Prostate gland (tissue), 2 donors: ENCODE data around the gene WDR5. TPM values are rescaled to one million over a fixed set of nuclear protein-coding genes. Genes with fewer than 3 reads are reported as not detected.

Experiments used
- DNase-seq: peaks from one replicate; pipeline ENCODE4 v3.0.0-alpha.2; 2019; ENCODE audit warnings: low spot score
- H3K27ac ChIP-seq, 2 donors: fragments of 200-600 bp; sonication (generic); 2 replicates each; pipeline ENCODE4 v1.5.1; 2017 to 2019
- H3K27me3 ChIP-seq: fragments of 200-600 bp; sonication (generic); replicated peaks from 2 replicates; pipeline ENCODE4 v1.5.1; 2019; ENCODE audit not compliant: insufficient read depth
- H3K36me3 ChIP-seq, 2 donors: fragments of 200-600 bp; sonication (generic); 1 replicate in 1 of 2; 2 replicates in 1 of 2; pipeline versions ENCODE4 v1.5.1 to v1.8.1; 2017 to 2019
- H3K4me1 ChIP-seq: fragments of 200-600 bp; sonication (generic); replicated peaks from 2 replicates; pipeline ENCODE4 v1.5.1; 2019
- H3K4me3 ChIP-seq, 2 donors: fragments of 200-600 bp; sonication (generic); 2 replicates each; pipeline ENCODE4 v1.5.1; 2017 to 2019
- H3K9me3 ChIP-seq: fragments of 200-600 bp; sonication (generic); 2 replicates; pipeline ENCODE4 v1.5.1; 2017
- POLR2A ChIP-seq: fragments of 450-650 bp; IDR thresholded peaks from one replicate; pipeline ENCODE4 v1.6.1; 2016; ENCODE audit warnings: antibody characterized with exemption, mild to moderate bottlenecking
- POLR2AphosphoS5 ChIP-seq: sonication (generic); formaldehyde crosslinking; IDR thresholded peaks from one replicate; pipeline ENCODE4 v1.6.1; 2017; ENCODE audit warnings: antibody characterized with exemption
- WGBS: methylation state at CpG from one replicate; pipeline ENCODE4 v1.1.5; 2018; 5-methylcytosine and 5-hydroxymethylcytosine counted together
- intact Hi-C: fragments of 100-400 bp; cut with DNase I; formaldehyde crosslinking; loops from one replicate; pipeline ENCODE4 v1.14.2; 2022
- total RNA-seq, 2 donors: library from RNA; depleted of rRNA; stranded (reverse); fragments of >200 nt; gene quantifications; one replicate each; pipeline ENCODE4 v1.1.0, GENCODE V29; 2016
- TF ChIP-seq, protein P1 (sequence below), 4 experiments: fragments of 200-600 bp in 2 of 4; fragments of 450-650 bp in 2 of 4; sonication (generic) in 2 of 4; IDR thresholded peaks; 1 replicate in 3 of 4; 2 replicates in 1 of 4; pipeline ENCODE4 v1.5.1; 2016 to 2019; ENCODE audit warnings: antibody characterized with exemption in 4 of 4, mild to moderate bottlenecking in 2 of 4, moderate library complexity in 2 of 4

The WDR5 gene
- total RNA-seq, 2 donors from 2014 or later, result 28.6 to 67.9 TPM

DNA sequence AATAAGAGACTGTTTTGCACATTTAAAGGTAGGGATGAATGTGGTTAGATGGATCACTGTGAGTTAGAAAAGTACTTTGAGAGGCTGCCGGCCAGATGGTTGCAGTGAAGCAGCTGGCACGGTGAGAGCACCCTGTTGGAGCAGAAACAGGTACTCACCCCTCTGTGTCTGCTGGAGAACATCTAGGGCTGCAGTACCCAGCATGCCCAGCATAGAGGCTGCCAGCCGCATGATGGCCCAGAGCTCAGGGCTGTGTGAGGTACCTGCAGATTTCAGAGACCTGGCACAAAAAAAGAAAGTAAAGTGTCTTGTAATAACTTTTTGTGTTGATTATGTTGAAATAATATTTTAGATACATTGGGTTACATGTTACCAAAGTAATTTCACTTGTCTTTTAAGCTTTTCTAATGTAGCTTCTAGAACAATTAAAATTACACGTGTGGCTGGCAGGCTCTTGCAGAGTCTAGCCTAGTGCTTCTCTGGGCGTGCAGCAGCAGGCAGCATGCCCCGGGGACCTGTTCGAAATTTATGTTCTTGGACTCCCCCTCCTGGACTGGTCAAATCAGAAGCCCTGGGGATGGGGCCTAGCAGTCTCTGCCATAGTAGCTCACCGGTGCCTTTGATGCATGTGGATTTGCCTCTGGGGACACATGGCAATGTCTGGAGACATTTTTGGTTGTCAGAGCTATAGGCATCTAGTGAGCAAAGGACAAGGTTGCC, 11.1 kb downstream of the WDR5 start:
- TF ChIP-seq POLR2AphosphoS5 (peak; percentile 27), POLR2A (no peak)
- TF ChIP-seq, protein P1, sequence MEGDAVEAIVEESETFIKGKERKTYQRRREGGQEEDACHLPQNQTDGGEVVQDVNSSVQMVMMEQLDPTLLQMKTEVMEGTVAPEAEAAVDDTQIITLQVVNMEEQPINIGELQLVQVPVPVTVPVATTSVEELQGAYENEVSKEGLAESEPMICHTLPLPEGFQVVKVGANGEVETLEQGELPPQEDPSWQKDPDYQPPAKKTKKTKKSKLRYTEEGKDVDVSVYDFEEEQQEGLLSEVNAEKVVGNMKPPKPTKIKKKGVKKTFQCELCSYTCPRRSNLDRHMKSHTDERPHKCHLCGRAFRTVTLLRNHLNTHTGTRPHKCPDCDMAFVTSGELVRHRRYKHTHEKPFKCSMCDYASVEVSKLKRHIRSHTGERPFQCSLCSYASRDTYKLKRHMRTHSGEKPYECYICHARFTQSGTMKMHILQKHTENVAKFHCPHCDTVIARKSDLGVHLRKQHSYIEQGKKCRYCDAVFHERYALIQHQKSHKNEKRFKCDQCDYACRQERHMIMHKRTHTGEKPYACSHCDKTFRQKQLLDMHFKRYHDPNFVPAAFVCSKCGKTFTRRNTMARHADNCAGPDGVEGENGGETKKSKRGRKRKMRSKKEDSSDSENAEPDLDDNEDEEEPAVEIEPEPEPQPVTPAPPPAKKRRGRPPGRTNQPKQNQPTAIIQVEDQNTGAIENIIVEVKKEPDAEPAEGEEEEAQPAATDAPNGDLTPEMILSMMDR (IDR thresholded peaks at IDR 0.05), result peak in 1 of 4 experiments; percentile 13
- DNase-seq, result peak; percentile 52
- Histone ChIP-seq H3K36me3 (peaks cover 11 to 26% of the 10 kb centered on the region in 2 donors), H3K27ac (no peak overlapping the region), H3K4me3 (no peak overlapping the region), H3K9me3 (no peaks in the 10 kb centered on the region), H3K27me3 (no peaks in the 10 kb centered on the region), H3K4me1 (no peaks in the 10 kb centered on the region)
- intact Hi-C loops, result no loop called here
- 45% methylated on average over 8 of the region's 8 CpGs for WGBS

DNA sequence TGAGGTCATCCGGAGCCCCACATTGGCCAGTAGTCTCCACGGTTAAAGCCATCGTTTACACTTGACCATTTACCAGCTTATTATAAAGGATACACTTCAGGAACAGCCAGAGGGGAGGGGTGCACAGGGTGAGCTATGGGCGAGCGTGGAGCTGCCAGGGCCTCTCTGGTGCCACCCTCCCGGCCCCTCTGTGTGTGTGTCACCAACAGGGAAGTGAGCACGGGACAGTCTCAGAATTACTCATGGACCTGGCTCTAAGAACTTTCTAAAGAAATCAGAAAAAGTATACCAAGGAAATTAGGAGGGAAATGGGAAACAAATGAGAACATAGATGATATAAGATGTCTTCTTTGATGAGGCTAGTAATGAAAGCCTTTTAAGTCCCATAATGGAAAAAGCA, 13.5 kb downstream of the WDR5 start:
- Histone ChIP-seq H3K27me3 (no peaks in the 10 kb centered on the region), H3K9me3 (no peaks in the 10 kb centered on the region), H3K36me3 (peaks cover 7 to 26% of the 10 kb centered on the region in 2 donors), H3K27ac (no peak overlapping the region), H3K4me3 (no peak overlapping the region), H3K4me1 (no peaks in the 10 kb centered on the region)
- intact Hi-C loops, result no loop called here
- WGBS, result 89% methylated on average over 7 of the region's 7 CpGs
- TF ChIP-seq, protein P1 (IDR thresholded peaks at IDR 0.05), result no peak
- DNase-seq, result no peak

DNA sequence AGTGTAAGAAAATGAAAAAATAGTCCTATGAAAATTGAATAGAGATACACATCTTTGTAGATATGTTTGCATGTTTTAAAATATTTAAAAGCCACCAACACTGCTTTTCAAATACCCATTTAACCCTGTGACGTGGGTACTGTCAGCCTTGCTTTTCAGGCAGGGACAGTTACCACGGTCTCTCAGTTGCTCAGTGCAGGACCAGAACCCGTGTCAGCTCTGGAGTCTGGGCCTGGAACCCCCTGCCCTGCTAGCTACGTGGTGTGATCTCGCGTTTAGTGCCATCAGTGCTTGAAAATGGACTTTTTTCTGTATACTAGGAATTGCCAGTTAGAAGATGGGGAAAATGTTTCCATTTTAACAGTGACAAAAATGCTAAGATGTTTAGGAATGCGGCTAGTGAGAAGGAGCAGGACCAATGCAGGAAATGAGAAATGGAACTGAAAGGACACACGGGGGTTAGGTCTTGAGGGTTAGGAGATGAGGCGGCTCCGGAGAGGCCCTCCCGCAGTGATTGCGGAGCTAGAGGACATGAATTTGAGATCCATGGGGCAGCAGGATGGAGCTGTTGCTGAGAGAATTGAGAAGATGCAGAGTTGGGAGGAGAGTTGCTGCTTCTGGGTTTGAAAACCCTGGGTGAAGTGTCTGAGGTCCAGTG, 14.8 kb downstream of the WDR5 start:
- no peaks in the 10 kb centered on the region for H3K27me3 ChIP-seq
- H3K36me3 ChIP-seq, result peaks cover 5 to 36% of the 10 kb centered on the region in 2 donors
- intact Hi-C loops, result no loop called here
- H3K4me3 ChIP-seq, result no peak overlapping the region
- 87% methylated on average over 12 of the region's 12 CpGs for WGBS
- no peaks in the 10 kb centered on the region for H3K9me3 ChIP-seq
- no peak overlapping the region for H3K27ac ChIP-seq
- H3K4me1 ChIP-seq, result no peaks in the 10 kb centered on the region
- no peak for TF ChIP-seq POLR2AphosphoS5
- no peak for TF ChIP-seq POLR2A
- TF ChIP-seq, protein P1 (IDR thresholded peaks at IDR 0.05), result no peak
- DNase-seq, result no peak

DNA sequence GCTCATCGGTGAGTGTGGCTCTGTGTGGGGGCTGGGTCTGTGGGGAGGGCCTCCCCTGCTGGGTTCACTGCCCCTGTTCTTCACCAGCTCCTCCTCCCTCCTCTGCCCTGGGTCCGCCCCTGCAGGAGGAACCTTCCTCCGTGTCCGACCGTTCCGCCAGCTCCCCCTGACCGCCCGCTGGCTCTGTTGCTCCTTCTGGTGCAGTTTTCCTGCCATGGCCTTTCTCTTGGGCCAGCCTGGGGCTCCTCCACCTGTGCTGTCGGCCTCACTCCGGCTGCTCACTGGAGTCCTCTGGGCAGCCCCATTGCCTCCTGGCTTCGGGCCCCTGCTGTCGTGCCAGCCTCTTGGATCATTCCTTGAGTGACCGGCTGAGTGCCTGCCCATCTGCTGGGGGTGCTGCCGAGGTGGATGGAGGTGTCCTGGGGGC, 16.2 kb downstream of the WDR5 start:
- no peaks in the 10 kb centered on the region for H3K27me3 ChIP-seq
- 80% methylated on average over 14 of the region's 14 CpGs for WGBS
- no peak overlapping the region for H3K27ac ChIP-seq

More for the DNA sequence above, 16.2 kb downstream of the WDR5 start:
- Histone ChIP-seq H3K4me1 (no peaks in the 10 kb centered on the region), H3K36me3 (peaks cover 15 to 48% of the 10 kb centered on the region in 2 donors), H3K4me3 (no peak overlapping the region), H3K9me3 (no peaks in the 10 kb centered on the region)
- no peak for TF ChIP-seq POLR2AphosphoS5
- TF ChIP-seq POLR2A, result no peak
- TF ChIP-seq, protein P1 (IDR thresholded peaks at IDR 0.05), result no peak
- intact Hi-C loops, result no loop called here
- no peak for DNase-seq
